ENCODE data around the gene OPRM1.

OPRM1 gene

DNA sequence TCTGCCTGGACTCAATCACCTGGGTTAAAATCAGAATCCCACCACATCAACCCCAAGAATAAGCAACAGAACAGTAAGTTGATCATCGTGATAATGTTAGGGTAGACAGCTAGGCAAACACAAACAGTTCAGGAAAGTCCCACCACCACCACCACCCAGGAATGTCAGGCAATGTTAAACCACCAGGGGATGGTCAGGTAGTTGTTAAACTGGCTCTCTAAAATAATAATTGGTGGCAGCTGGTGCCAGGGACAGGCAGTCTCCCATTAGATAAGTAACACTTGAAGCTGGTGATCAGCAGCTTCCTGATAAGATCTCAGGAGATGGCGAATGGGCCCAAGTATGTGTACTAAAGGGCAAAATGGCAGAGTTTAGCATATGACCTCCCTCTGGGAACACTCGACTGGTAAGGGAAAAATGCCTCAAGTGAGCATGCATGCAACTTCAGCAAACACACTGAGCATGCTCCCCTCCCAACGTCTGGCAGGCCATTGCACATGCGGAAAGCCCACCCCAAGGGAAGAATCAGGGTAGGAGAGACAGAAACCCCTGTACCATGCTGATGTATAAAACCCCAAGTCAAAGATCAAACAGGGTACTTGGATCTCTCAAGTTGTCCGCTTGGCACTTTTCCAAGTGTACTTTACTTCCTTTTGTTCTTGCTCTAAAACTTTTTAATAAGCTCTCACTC lies 250.9 kb downstream of the OPRM1 start:
- no peak for DNase-seq

DNA sequence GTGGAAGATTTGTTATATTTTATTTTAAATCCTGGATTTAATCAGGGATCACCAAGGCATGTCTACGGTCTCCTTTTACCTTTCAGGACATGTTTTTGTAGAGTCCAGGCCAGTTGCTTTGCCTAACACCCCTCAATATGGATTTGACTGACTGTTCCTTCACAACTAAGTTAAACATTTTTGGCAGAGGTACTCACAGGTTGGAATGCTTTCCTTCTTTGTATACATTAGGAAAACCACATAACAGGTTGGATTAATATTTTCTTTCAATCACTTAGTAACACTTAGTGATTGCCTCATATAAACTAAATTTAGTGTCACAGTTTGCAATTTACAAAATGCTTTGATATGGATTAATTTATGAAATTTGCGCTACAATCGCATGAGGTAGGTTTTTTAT lies 253.0 kb downstream of the OPRM1 start:
- no peak for DNase-seq

DNA sequence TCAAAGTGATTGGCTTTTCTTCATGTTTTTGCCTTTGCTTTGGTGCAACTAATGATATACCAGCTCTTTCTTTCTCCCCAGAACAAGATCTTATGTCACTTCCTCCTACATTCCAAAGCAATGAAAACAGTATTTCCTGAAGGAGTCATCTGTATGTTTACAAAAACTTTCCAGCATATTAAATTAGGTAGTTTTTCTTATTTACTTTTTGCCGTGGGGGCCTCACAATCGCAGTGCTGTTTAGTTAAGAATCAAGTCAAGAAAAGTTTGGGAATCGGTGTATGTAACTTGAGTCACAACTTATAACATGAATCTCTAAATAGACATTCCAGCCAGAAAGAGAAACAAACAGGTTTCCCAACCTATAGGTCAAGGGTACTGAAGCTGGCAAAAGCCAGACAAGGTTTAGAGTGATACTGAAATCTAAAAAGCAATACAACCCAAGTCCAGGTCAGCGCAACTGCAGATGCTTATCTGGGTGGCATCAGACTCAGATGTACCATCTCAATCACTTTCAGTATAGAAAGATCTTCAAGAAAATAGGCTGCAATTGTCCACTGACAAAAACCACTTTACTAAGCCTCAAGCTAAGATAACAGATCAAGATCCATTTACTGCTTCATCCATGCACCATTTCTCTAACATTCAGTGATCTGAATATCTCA lies 253.9 kb downstream of the OPRM1 start:
- DNase-seq: no peak

DNA sequence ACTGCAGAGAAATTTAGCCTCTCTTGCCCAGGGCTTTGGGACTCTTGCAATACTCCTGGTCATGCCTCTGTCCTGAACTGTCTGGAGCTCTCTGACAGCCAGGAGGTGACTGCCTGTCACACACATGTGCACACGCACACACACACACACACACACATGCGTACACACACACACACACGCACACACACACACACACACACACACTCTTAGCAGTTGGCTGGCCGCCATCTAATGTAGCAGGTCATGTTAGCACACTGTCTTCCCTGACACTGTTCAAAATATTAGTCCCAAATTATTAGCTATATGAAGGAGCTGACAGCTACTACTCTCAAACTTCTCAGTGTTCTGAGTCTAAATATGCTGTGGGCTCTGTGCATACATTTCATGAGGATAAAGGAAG lies 256.7 kb downstream of the OPRM1 start:
- no peak for DNase-seq

Measured in CD4-positive, alpha-beta T cell treated with Interleukin-6 for 4 hours (primary cell).